CD8-positive, alpha-beta memory T cell (primary cell): ENCODE measurements around the gene TMEM132C. TPM values are rescaled to one million over a fixed set of nuclear protein-coding genes. Genes with fewer than 3 reads are reported as not detected.
A peak's percentile ranks its signal among the peaks of the same experiment; 100 is the strongest.

Experiments used
- CTCF ChIA-PET: fragments of 350-600 bp; sonication (Branson Sonifier 250); formaldehyde crosslinking; loops from one replicate; lab custom pipeline; 2021; ENCODE audit warnings: antibody characterized with exemption; lab: Charles Lee
- POLR2A ChIA-PET: fragments of 350-600 bp; sonication (Branson Sonifier 250); formaldehyde crosslinking; loops from one replicate; lab custom pipeline; 2021; ENCODE audit warnings: antibody characterized with exemption; lab: Charles Lee
- DNase-seq, 5 donors: peaks; one replicate each; pipeline versions ENCODE4 v3.0.0 to v3.0.0-alpha.2; 2020 to 2022; ENCODE audit warnings: mixed read lengths in 1 of 5
- H3K27ac ChIP-seq: one replicate; pipeline ENCODE4 v1.7.0; 2013; ENCODE audit warnings: low read depth, mild to moderate bottlenecking, low read length, moderate library complexity
- H3K27me3 ChIP-seq: 2 replicates; pipeline ENCODE4 v1.7.0; 2013; ENCODE audit warnings: low read length, mild to moderate bottlenecking; ENCODE audit not compliant: insufficient read depth, poor library complexity, severe bottlenecking
- H3K36me3 ChIP-seq: 2 replicates; pipeline ENCODE4 v1.7.0; 2013; ENCODE audit warnings: mild to moderate bottlenecking, low read length, moderate library complexity; ENCODE audit not compliant: insufficient read depth
- H3K4me1 ChIP-seq: 2 replicates; pipeline ENCODE4 v1.7.0; 2013; ENCODE audit warnings: mild to moderate bottlenecking, low read length, moderate library complexity; ENCODE audit not compliant: insufficient read depth
- H3K4me3 ChIP-seq: 2 replicates; pipeline ENCODE4 v1.7.0; 2013; ENCODE audit warnings: mild to moderate bottlenecking, low read length
- H3K9me3 ChIP-seq: 2 replicates; pipeline ENCODE4 v1.7.0; 2013; ENCODE audit warnings: mild to moderate bottlenecking, low read length
- H3K27ac Mint-ChIP-seq, 8 donors: one replicate each; pipeline ENCODE4 v1.8.0; 2020 to 2021; ENCODE audit warnings: mixed read lengths in 8 of 8, mild to moderate bottlenecking in 6 of 8, inconsistent platforms in 3 of 8, moderate library complexity in 3 of 8
- H3K27me3 Mint-ChIP-seq, 2 donors: one replicate each; pipeline ENCODE4 v1.8.0; 2020 to 2021; ENCODE audit warnings: mixed read lengths in 2 of 2, mild to moderate bottlenecking in 1 of 2, moderate library complexity in 1 of 2
- H3K36me3 Mint-ChIP-seq, 3 donors: one replicate each; pipeline ENCODE4 v1.8.0; 2020 to 2021; ENCODE audit warnings: mixed read lengths in 3 of 3, inconsistent platforms in 1 of 3, mild to moderate bottlenecking in 1 of 3
- H3K4me1 Mint-ChIP-seq, 3 donors: one replicate each; pipeline ENCODE4 v1.8.0; 2020 to 2021; ENCODE audit warnings: mixed read lengths in 3 of 3, inconsistent platforms in 1 of 3, mild to moderate bottlenecking in 1 of 3
- H3K4me3 Mint-ChIP-seq, 7 donors: one replicate each; pipeline ENCODE4 v1.8.0; 2020 to 2021; ENCODE audit warnings: mixed read lengths in 7 of 7, mild to moderate bottlenecking in 6 of 7, moderate library complexity in 4 of 7, inconsistent platforms in 2 of 7
- H3K9me3 Mint-ChIP-seq, 5 donors: one replicate each; pipeline ENCODE4 v1.8.0; 2020 to 2022; ENCODE audit warnings: mixed read lengths in 5 of 5, mild to moderate bottlenecking in 3 of 5, moderate library complexity in 2 of 5, inconsistent platforms in 1 of 5
- polyA plus RNA-seq: library from polyadenylated mRNA; unstranded; fragments of 300-500 nt; fragmentation: Illumina TruSeq; gene quantifications from one replicate; pipeline ENCODE4 v1.2.3, GENCODE V29; 2021
- total RNA-seq, 2 experiments: library from RNA; stranded (reverse); gene quantifications; one replicate each; pipeline ENCODE4 v1.2.3, GENCODE V29; 2021

TMEM132C gene
- total and polyA plus RNA-seq, 3 experiments from 2014 or later, result not detected

- peak overlapping the region in 1 of 7 donors; percentile 10 for H3K4me3 Mint-ChIP-seq
- Histone ChIP-seq H3K4me1 (no peaks in the 10 kb centered on the region), H3K27ac (no peak overlapping the region), H3K9me3 (no peaks in the 10 kb centered on the region), H3K36me3 (no peaks in the 10 kb centered on the region), H3K27me3 (no peaks in the 10 kb centered on the region), H3K4me3 (no peak overlapping the region)
- no peak for DNase-seq
- peaks cover 0 to 3% of the 10 kb centered on the region in 2 donors for H3K27me3 Mint-ChIP-seq
- H3K4me1 Mint-ChIP-seq, result no peaks in the 10 kb centered on the region
- CTCF ChIA-PET, result no interaction called here
- H3K9me3 Mint-ChIP-seq, result peaks cover 0 to 7% (median 2%) of the 10 kb centered on the region in 5 donors
- H3K27ac Mint-ChIP-seq, result peak overlapping the region in 1 of 8 donors; percentile 4
- H3K36me3 Mint-ChIP-seq, result no peaks in the 10 kb centered on the region
- POLR2A ChIA-PET, result no interaction called here
Measured at GRCh38 chr12:128298091-128298748, 31.2 kb downstream of the TMEM132C start.

DNA sequence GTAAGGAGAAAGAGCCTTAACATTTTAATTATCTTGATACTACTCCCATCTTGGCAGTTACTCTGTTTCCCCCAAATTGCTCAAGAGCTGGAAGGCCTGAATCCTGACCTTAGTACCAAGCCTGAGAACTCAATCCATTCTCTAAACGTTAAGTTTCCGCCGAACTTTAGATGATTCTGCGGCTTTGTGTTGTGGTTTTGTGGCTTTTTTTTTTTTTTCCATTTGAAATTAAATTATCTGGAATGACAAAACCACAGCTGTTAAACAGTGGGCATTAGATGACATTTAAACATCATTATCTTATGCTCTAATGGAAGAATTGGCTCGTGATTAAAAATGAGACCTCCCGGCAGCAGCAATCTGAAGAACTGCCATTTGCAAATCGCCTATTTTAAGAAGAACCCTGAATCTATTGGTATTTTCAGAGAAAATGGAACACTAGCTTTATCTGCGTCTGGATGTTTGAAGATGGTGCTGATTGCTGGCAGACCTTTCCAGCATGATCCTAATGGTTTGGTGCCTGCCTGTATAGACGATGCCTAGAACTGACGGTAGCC lies 38.4 kb downstream of the TMEM132C start:
- POLR2A ChIA-PET, result no interaction called here
- H3K27ac ChIP-seq, result no peak overlapping the region
- H3K4me1 ChIP-seq, result no peaks in the 10 kb centered on the region
- Mint-ChIP-seq H3K4me3 (no peak overlapping the region), H3K36me3 (no peaks in the 10 kb centered on the region), H3K27ac (no peak overlapping the region), H3K27me3 (no peaks in the 10 kb centered on the region), H3K4me1 (no peaks in the 10 kb centered on the region), H3K9me3 (peaks cover 0 to 11% (median 3%) of the 10 kb centered on the region in 5 donors)
- no peaks in the 10 kb centered on the region for H3K9me3 ChIP-seq
- no peak for DNase-seq
- CTCF ChIA-PET, result no interaction called here
- no peaks in the 10 kb centered on the region for H3K36me3 ChIP-seq
- no peak overlapping the region for H3K4me3 ChIP-seq
- no peaks in the 10 kb centered on the region for H3K27me3 ChIP-seq

DNA sequence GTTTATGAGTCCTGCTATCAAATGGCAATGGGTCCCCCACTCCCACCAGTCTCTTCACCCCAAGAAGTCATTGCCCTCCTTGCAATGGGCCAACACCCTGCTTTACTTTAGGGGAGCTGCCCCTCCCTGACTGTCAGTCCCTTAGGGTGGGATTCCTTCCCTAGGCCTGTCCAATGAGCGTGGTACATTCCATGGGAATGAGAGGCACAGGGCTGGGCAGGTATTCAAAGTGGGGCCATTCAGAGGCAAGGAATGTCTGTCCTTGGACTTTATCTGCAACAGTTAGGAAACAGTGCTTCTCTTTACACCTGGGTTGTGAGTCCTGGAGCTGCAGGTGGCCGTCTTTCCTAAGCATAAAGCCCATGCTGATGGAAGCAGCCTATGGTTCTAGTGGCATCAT lies 40.8 kb downstream of the TMEM132C start:
- ChIA-PET CTCF (no interaction called here), POLR2A (no interaction called here)
- Mint-ChIP-seq H3K27ac (no peak overlapping the region), H3K27me3 (no peaks in the 10 kb centered on the region), H3K36me3 (no peaks in the 10 kb centered on the region), H3K9me3 (peaks cover 0 to 11% (median 3%) of the 10 kb centered on the region in 5 donors), H3K4me3 (no peak overlapping the region), H3K4me1 (no peaks in the 10 kb centered on the region)
- DNase-seq, result no peak
- Histone ChIP-seq H3K36me3 (no peaks in the 10 kb centered on the region), H3K4me1 (no peaks in the 10 kb centered on the region), H3K4me3 (no peak overlapping the region), H3K9me3 (no peaks in the 10 kb centered on the region), H3K27ac (no peak overlapping the region), H3K27me3 (no peaks in the 10 kb centered on the region)

GRCh38 chr12:128312661-128313060 lies 45.7 kb downstream of the TMEM132C start:
- Histone ChIP-seq H3K4me1 (no peaks in the 10 kb centered on the region), H3K27me3 (no peaks in the 10 kb centered on the region), H3K36me3 (no peaks in the 10 kb centered on the region), H3K27ac (no peak overlapping the region), H3K4me3 (no peak overlapping the region), H3K9me3 (no peaks in the 10 kb centered on the region)
- CTCF ChIA-PET, result no interaction called here
- H3K4me3 Mint-ChIP-seq, result no peak overlapping the region
- no peak for DNase-seq
- peaks cover 0 to 7% (median 0%) of the 10 kb centered on the region in 5 donors for H3K9me3 Mint-ChIP-seq
- H3K36me3 Mint-ChIP-seq, result no peaks in the 10 kb centered on the region
- no peak overlapping the region for H3K27ac Mint-ChIP-seq
- H3K27me3 Mint-ChIP-seq, result peaks cover 0 to 3% of the 10 kb centered on the region in 2 donors
- H3K4me1 Mint-ChIP-seq, result no peaks in the 10 kb centered on the region
- POLR2A ChIA-PET, result no interaction called here

- Mint-ChIP-seq H3K4me3 (no peak overlapping the region), H3K27ac (no peak overlapping the region)
Measured at GRCh38 chr12:128313931-128314330, 47.0 kb downstream of the TMEM132C start.

GRCh38 chr12:128314611-128315010 lies 47.6 kb downstream of the TMEM132C start:
- no peak overlapping the region for H3K27ac ChIP-seq
- H3K4me3 Mint-ChIP-seq, result no peak overlapping the region
- no peaks in the 10 kb centered on the region for H3K36me3 Mint-ChIP-seq
- no peaks in the 10 kb centered on the region for H3K9me3 ChIP-seq
- no peaks in the 10 kb centered on the region for H3K36me3 ChIP-seq
- no peak overlapping the region for H3K4me3 ChIP-seq
- H3K27ac Mint-ChIP-seq, result no peak overlapping the region
- DNase-seq, result no peak
- H3K4me1 Mint-ChIP-seq, result no peaks in the 10 kb centered on the region
- POLR2A ChIA-PET, result no interaction called here
- CTCF ChIA-PET, result no interaction called here
- H3K27me3 Mint-ChIP-seq, result peaks cover 2 to 3% of the 10 kb centered on the region in 2 donors
- no peaks in the 10 kb centered on the region for H3K27me3 ChIP-seq
- H3K4me1 ChIP-seq, result no peaks in the 10 kb centered on the region
- H3K9me3 Mint-ChIP-seq, result peaks cover 0 to 9% (median 3%) of the 10 kb centered on the region in 5 donors

More at GRCh38 chr12:128313931-128314330, 47.0 kb downstream of the TMEM132C start:
- DNase-seq, result no peak
- H3K9me3 Mint-ChIP-seq, result peaks cover 0 to 9% (median 2%) of the 10 kb centered on the region in 5 donors
- H3K4me1 Mint-ChIP-seq, result no peaks in the 10 kb centered on the region
- CTCF ChIA-PET, result no interaction called here
- no peaks in the 10 kb centered on the region for H3K4me1 ChIP-seq
- peaks cover 0 to 3% of the 10 kb centered on the region in 2 donors for H3K27me3 Mint-ChIP-seq
- H3K27ac ChIP-seq, result no peak overlapping the region
- POLR2A ChIA-PET, result no interaction called here
- H3K36me3 Mint-ChIP-seq, result no peaks in the 10 kb centered on the region
- no peaks in the 10 kb centered on the region for H3K27me3 ChIP-seq
- H3K9me3 ChIP-seq, result no peaks in the 10 kb centered on the region
- no peak overlapping the region for H3K4me3 ChIP-seq
- H3K36me3 ChIP-seq, result no peaks in the 10 kb centered on the region

DNA sequence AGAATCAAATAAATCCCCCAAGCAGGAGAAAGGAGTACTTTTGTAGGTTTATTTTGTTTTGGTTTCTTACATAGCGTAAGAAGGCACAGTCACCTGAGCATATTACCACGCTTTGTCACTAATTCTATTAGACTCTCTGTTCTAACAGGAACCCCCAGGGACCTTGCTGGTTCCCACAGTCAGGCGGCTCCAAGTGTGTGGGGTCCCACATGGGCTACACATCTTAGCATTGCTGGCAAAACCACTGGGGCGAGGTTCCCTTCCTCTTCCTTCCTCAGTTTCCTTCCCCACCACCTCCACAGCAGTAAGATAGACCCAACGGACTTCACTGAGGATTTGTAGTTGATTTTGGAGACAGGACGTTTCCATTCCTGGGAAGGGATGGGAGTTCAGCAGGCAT lies 49.1 kb downstream of the TMEM132C start:
- Histone ChIP-seq H3K9me3 (no peaks in the 10 kb centered on the region), H3K4me3 (no peak overlapping the region), H3K27ac (no peak overlapping the region), H3K36me3 (no peaks in the 10 kb centered on the region), H3K27me3 (no peaks in the 10 kb centered on the region), H3K4me1 (no peaks in the 10 kb centered on the region)
- Mint-ChIP-seq H3K9me3 (peaks cover under 1 to 12% (median 3%) of the 10 kb centered on the region in 5 donors), H3K27me3 (peaks cover 2 to 3% of the 10 kb centered on the region in 2 donors), H3K4me3 (no peak overlapping the region), H3K36me3 (no peaks in the 10 kb centered on the region), H3K27ac (no peak overlapping the region), H3K4me1 (no peaks in the 10 kb centered on the region)
- CTCF ChIA-PET, result no interaction called here
- DNase-seq, result no peak
- POLR2A ChIA-PET, result no interaction called here

- no peaks in the 10 kb centered on the region for H3K36me3 Mint-ChIP-seq
- no peak for DNase-seq
- CTCF ChIA-PET, result no interaction called here
Measured at GRCh38 chr12:128316973-128317526, 50.1 kb downstream of the TMEM132C start.

More at GRCh38 chr12:128316973-128317526, 50.1 kb downstream of the TMEM132C start:
- Mint-ChIP-seq H3K27me3 (peaks cover 2 to 3% of the 10 kb centered on the region in 2 donors), H3K4me3 (no peak overlapping the region), H3K4me1 (no peaks in the 10 kb centered on the region), H3K27ac (no peak overlapping the region), H3K9me3 (peaks cover 7 to 12% (median 10%) of the 10 kb centered on the region in 5 donors)
- Histone ChIP-seq H3K27me3 (no peaks in the 10 kb centered on the region), H3K27ac (no peak overlapping the region), H3K36me3 (no peaks in the 10 kb centered on the region), H3K4me1 (no peaks in the 10 kb centered on the region), H3K9me3 (no peaks in the 10 kb centered on the region), H3K4me3 (no peak overlapping the region)
- POLR2A ChIA-PET, result no interaction called here
